CD14-positive monocyte (primary cell): Measurements from ENCODE around the gene CFAP74. TPM values are rescaled to one million over a fixed set of nuclear protein-coding genes. Genes with fewer than 3 reads are reported as not detected.

Source experiments
- DNase-seq, 3 donors: peaks; one replicate each; pipeline ENCODE4 v3.0.0-alpha.2; 2011 to 2022
- H2AFZ ChIP-seq: 2 replicates; pipeline ENCODE4 v1.6.0; 2012; ENCODE audit warnings: mild to moderate bottlenecking, low read depth, low read length, inconsistent platforms; ENCODE audit not compliant: insufficient read depth, poor library complexity, severe bottlenecking
- H3K27ac ChIP-seq, 2 donors: 1 replicate in 1 of 2; 2 replicates in 1 of 2; pipeline ENCODE4 v1.5.1; 2012 to 2013; ENCODE audit warnings: low read length in 2 of 2, control low read depth in 1 of 2, inconsistent platforms in 1 of 2, low read depth in 1 of 2, mild to moderate bottlenecking in 1 of 2
- H3K27me3 ChIP-seq, 2 donors: one replicate each; pipeline versions ENCODE4 v1.6.0 to v1.6.1; 2011 to 2013; ENCODE audit warnings: low read length in 2 of 2; ENCODE audit not compliant: control insufficient read depth in 2 of 2, insufficient read depth in 2 of 2
- H3K36me3 ChIP-seq, 2 donors: replicated peaks in 1 of 2; 1 replicate in 1 of 2; 2 replicates in 1 of 2; pipeline versions ENCODE4 v1.5.1 to v1.6.1; 2012 to 2013; ENCODE audit warnings: low read length in 2 of 2, control low read depth in 1 of 2, inconsistent platforms in 1 of 2, mild to moderate bottlenecking in 1 of 2; ENCODE audit not compliant: insufficient read depth in 2 of 2, control insufficient read depth in 1 of 2
- H3K4me1 ChIP-seq, 2 donors: 1 replicate in 1 of 2; 2 replicates in 1 of 2; pipeline versions ENCODE4 v1.5.1 to v1.6.1; 2012 to 2013; ENCODE audit warnings: low read length in 2 of 2, control low read depth in 1 of 2, inconsistent platforms in 1 of 2, mild to moderate bottlenecking in 1 of 2, moderate library complexity in 1 of 2; ENCODE audit not compliant: insufficient read depth in 2 of 2, control insufficient read depth in 1 of 2
- H3K4me2 ChIP-seq: replicated peaks from 2 replicates; pipeline ENCODE3; 2012; ENCODE audit warnings: low read length, moderate library complexity, mild to moderate bottlenecking; ENCODE audit not compliant: poor library complexity, severe bottlenecking; ENCODE audit errors: extremely low read depth
- H3K4me3 ChIP-seq, 3 experiments: fragments of 200-600 bp in 1 of 3; sonication (generic) in 1 of 3; replicated peaks in 1 of 3; 1 replicate in 2 of 3; 2 replicates in 1 of 3; pipeline ENCODE4 v1.5.1; 2011 to 2013; ENCODE audit warnings: low read length in 3 of 3, mild to moderate bottlenecking in 3 of 3, control low read depth in 2 of 3, low read depth in 2 of 3, inconsistent platforms in 1 of 3, moderate library complexity in 1 of 3
- H3K79me2 ChIP-seq: 2 replicates; pipeline ENCODE4 v1.6.0; 2012; ENCODE audit warnings: mild to moderate bottlenecking, control low read depth, inconsistent platforms, low read length, moderate library complexity; ENCODE audit not compliant: insufficient read depth
- H3K9ac ChIP-seq: 2 replicates; pipeline ENCODE4 v1.6.0; 2017; ENCODE audit warnings: low read length, mild to moderate bottlenecking; ENCODE audit not compliant: insufficient read depth, poor library complexity, severe bottlenecking
- H3K9me3 ChIP-seq, 2 donors: replicated peaks in 1 of 2; 1 replicate in 1 of 2; 2 replicates in 1 of 2; pipeline versions ENCODE4 v1.5.1 to v1.6.1; 2012 to 2013; ENCODE audit warnings: low read length in 2 of 2, control low read depth in 1 of 2; ENCODE audit not compliant: control insufficient read depth in 1 of 2, insufficient read depth in 1 of 2
- H4K20me1 ChIP-seq: 2 replicates; pipeline ENCODE4 v1.6.0; 2012; ENCODE audit warnings: mild to moderate bottlenecking, low read length, control low read depth, moderate library complexity; ENCODE audit not compliant: insufficient read depth
- H3K27ac Mint-ChIP-seq, 7 donors: one replicate each; pipeline ENCODE4 v1.8.0; 2020; ENCODE audit warnings: mild to moderate bottlenecking in 7 of 7, mixed read lengths in 7 of 7, moderate library complexity in 6 of 7, inconsistent platforms in 2 of 7
- H3K27me3 Mint-ChIP-seq, 3 donors: one replicate each; pipeline ENCODE4 v1.8.0; 2021 to 2022; ENCODE audit warnings: low read depth in 3 of 3, mild to moderate bottlenecking in 3 of 3, mixed read lengths in 3 of 3, moderate library complexity in 3 of 3, inconsistent platforms in 1 of 3
- H3K36me3 Mint-ChIP-seq, 2 donors: one replicate each; pipeline ENCODE4 v1.8.0; 2020; ENCODE audit warnings: mixed read lengths in 2 of 2, inconsistent platforms in 1 of 2, mild to moderate bottlenecking in 1 of 2
- H3K4me1 Mint-ChIP-seq: one replicate; pipeline ENCODE4 v1.8.0; 2020; ENCODE audit warnings: mild to moderate bottlenecking, mixed read lengths
- H3K4me3 Mint-ChIP-seq, 2 donors: one replicate each; pipeline ENCODE4 v1.8.0; 2020; ENCODE audit warnings: mild to moderate bottlenecking in 2 of 2, mixed read lengths in 2 of 2, moderate library complexity in 1 of 2
- H3K9me3 Mint-ChIP-seq, 7 donors: one replicate each; pipeline ENCODE4 v1.8.0; 2020 to 2022; ENCODE audit warnings: mixed read lengths in 7 of 7, mild to moderate bottlenecking in 6 of 7, moderate library complexity in 6 of 7, inconsistent platforms in 2 of 7
- WGBS: methylation state at CpG from one replicate; pipeline ENCODE4 v1.1.5; 2013; ENCODE audit warnings: missing lambda C conversion rate; ENCODE audit not compliant: insufficient coverage; 5-methylcytosine and 5-hydroxymethylcytosine counted together
- intact Hi-C, 2 donors: fragments of 100-400 bp; cut with micrococcal nuclease; formaldehyde crosslinking; loops; one replicate each; pipeline versions ENCODE4 v1.15.0 to v1.15.1; 2023
- polyA plus RNA-seq, 3 donors: library from polyadenylated mRNA; depleted of rRNA in 1 of 3; unstranded in 2 of 3; stranded (reverse) in 1 of 3; fragments of 300-500 nt in 2 of 3; fragments of >200 nt in 1 of 3; fragmentation: Illumina TruSeq in 2 of 3; gene quantifications; 1 replicate in 2 of 3; 2 replicates in 1 of 3; pipeline ENCODE4 v1.2.3, GENCODE V29; 2012 to 2021
- TF ChIP-seq, protein P1 (sequence below): fragments of 200-600 bp; IDR thresholded peaks from one replicate; pipeline ENCODE4 v1.8.0; 2022; ENCODE audit warnings: antibody characterized with exemption, mild to moderate bottlenecking

CFAP74 gene
- polyA plus RNA-seq, 3 donors = not detected

DNA sequence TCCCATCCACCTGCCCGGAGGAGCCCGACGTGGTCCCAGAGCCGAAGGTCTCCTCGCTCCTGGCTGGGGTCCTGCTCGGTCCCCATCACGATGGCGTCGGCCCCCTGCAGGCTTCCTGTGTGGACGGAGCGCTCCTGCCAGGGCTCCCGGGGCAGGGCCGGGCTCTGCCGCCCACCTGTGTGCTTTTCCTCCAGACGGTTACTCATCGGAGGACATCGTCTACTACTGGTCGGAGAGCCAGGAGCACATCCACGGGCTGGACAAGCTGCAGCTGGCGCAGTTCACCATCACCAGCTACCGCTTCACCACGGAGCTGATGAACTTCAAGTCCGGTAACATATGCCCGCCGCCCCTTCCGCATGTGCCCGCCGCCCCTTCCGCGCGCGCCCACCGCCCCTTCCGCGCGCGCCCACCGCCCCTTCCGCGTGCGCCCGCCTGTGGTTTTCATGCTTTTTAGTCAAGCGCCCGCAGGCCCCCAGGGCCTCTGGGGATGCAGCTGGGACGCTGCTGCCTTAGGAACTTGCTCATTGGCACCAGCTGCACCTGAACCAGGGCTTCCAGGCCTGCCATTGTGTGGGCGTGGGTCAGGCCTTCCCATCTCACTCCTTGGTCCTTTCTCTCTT is 24.5 kb upstream of the CFAP74 start:
- Histone ChIP-seq H3K4me1 (peaks cover 0 to 3% of the 10 kb centered on the region in 2 donors), H3K9ac (no peak overlapping the region), H2AFZ (no peak overlapping the region), H3K4me2 (no peak overlapping the region), H3K27me3 (peaks cover 0 to 2% of the 10 kb centered on the region in 2 donors), H3K36me3 (no peaks in the 10 kb centered on the region), H4K20me1 (no peaks in the 10 kb centered on the region), H3K27ac (no peak overlapping the region), H3K9me3 (no peaks in the 10 kb centered on the region), H3K4me3 (no peak overlapping the region), H3K79me2 (no peaks in the 10 kb centered on the region)
- H3K4me1 Mint-ChIP-seq = peaks cover 6% of the 10 kb centered on the region
- 93% methylated on average over 43 of the region's 46 CpGs for WGBS
- TF ChIP-seq, protein P1, sequence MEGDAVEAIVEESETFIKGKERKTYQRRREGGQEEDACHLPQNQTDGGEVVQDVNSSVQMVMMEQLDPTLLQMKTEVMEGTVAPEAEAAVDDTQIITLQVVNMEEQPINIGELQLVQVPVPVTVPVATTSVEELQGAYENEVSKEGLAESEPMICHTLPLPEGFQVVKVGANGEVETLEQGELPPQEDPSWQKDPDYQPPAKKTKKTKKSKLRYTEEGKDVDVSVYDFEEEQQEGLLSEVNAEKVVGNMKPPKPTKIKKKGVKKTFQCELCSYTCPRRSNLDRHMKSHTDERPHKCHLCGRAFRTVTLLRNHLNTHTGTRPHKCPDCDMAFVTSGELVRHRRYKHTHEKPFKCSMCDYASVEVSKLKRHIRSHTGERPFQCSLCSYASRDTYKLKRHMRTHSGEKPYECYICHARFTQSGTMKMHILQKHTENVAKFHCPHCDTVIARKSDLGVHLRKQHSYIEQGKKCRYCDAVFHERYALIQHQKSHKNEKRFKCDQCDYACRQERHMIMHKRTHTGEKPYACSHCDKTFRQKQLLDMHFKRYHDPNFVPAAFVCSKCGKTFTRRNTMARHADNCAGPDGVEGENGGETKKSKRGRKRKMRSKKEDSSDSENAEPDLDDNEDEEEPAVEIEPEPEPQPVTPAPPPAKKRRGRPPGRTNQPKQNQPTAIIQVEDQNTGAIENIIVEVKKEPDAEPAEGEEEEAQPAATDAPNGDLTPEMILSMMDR = no peak
- intact Hi-C loops = no loop called here
- H3K4me3 Mint-ChIP-seq = no peak overlapping the region
- peak overlapping the region in 1 of 7 donors; percentile 40 for H3K27ac Mint-ChIP-seq
- no peaks in the 10 kb centered on the region for H3K36me3 Mint-ChIP-seq
- H3K27me3 Mint-ChIP-seq = peaks cover 6 to 16% (median 11%) of the 10 kb centered on the region in 3 donors
- H3K9me3 Mint-ChIP-seq = no peaks in the 10 kb centered on the region
- DNase-seq = no peak

DNA sequence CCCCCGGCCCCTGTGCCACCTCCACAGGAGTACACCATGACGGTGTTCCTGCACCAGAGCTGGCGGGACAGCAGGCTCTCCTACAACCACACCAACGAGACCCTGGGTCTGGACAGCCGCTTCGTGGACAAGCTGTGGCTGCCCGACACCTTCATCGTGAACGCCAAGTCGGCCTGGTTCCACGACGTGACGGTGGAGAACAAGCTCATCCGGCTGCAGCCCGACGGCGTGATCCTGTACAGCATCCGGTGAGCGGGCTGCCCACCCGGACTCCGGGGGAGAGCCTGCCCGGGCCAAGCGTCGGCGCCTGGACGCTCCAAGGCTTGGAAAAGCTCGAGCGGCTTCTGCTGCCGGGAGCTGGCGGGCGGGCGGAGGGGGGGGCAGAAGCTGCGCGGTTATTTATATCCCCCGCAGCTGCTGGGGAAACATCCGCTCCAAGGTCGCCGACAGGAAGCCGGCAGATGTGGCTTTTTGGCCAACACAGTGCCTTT is 21.9 kb upstream of the CFAP74 start:
- DNase-seq = no peak
- Histone ChIP-seq H3K27ac (no peak overlapping the region), H3K9ac (no peak overlapping the region), H3K4me2 (peak overlapping the region; percentile 29), H4K20me1 (no peaks in the 10 kb centered on the region), H3K79me2 (no peaks in the 10 kb centered on the region), H2AFZ (peak overlapping the region; percentile 29), H3K27me3 (peaks cover 0 to 13% of the 10 kb centered on the region in 2 donors), H3K4me1 (peaks cover 0 to 3% of the 10 kb centered on the region in 2 donors), H3K36me3 (no peaks in the 10 kb centered on the region), H3K4me3 (no peak overlapping the region), H3K9me3 (no peaks in the 10 kb centered on the region)
- Mint-ChIP-seq H3K4me3 (peak overlapping the region; percentile 6 to 35), H3K27me3 (peaks cover 17 to 33% (median 18%) of the 10 kb centered on the region in 3 donors), H3K36me3 (no peaks in the 10 kb centered on the region), H3K4me1 (peaks cover 6% of the 10 kb centered on the region), H3K9me3 (peaks cover 0 to 2% (median 0%) of the 10 kb centered on the region in 7 donors), H3K27ac (no peak overlapping the region)
- intact Hi-C loops = no loop called here
- TF ChIP-seq, protein P1 = no peak
- WGBS = 60% methylated on average over 31 of the region's 39 CpGs
